K562 (cell line): ENCODE results near the gene ZNF514. TPM values are rescaled to one million over a fixed set of nuclear protein-coding genes. Genes with fewer than 3 reads are reported as not detected.

Experiments used
- ATAC-seq: fragments of 200-7000 bp; cut with Tn5 transposase; 3 replicates; pipeline ENCODE4 v1.9.1; 2020; ENCODE audit warnings: moderate library complexity
- BruUV-seq: library from RNA; stranded (reverse); fragments of 400-500 nt; replicated peaks from 2 replicates; lab custom pipeline; 2021; lab: Mats Ljungman, UMichigan
- CTCF ChIA-PET: fragments of 300-600 bp; formaldehyde crosslinking; extraction: SDS; loops from one replicate; lab custom pipeline; 2021; ENCODE audit warnings: low intra/inter-chr PET ratio; lab: Yijun Ruan, JAX
- POLR2A ChIA-PET: fragments of 300-600, 350-650 bp; sonication (Branson Sonifier 250); formaldehyde crosslinking; extraction: SDS; loops from one replicate; lab custom pipeline; 2021; ENCODE audit warnings: antibody characterized with exemption, inconsistent platforms; lab: Yijun Ruan, JAX
- DNase-seq, 4 experiments: peaks; one replicate each; pipeline versions ENCODE4 v3.0.0 to v3.0.0-alpha.2; 2011 to 2018; ENCODE audit warnings: low spot score in 3 of 4, mixed read lengths in 3 of 4; ENCODE audit errors: extremely low read depth in 1 of 4
- FAIRE-seq: peaks from 2 replicates; lab custom pipeline; 2011; peaks lifted over from hg19 to GRCh38; lab: Jason Lieb, UNC
- H2AFZ ChIP-seq: 2 replicates; pipeline ENCODE4 v1.6.0; 2011; ENCODE audit warnings: low read depth, low read length, control low read depth, inconsistent platforms
- H3K27ac ChIP-seq: fragments of 200-600 bp; 3 replicates; pipeline ENCODE4 v1.8.0; 2011; ENCODE audit warnings: low read depth, mild to moderate bottlenecking, control low read depth, inconsistent platforms, low read length, moderate library complexity, mixed read lengths; ENCODE audit errors: extremely low read depth
- H3K27me3 ChIP-seq, 2 experiments: fragments of 300-600 bp in 1 of 2; 2 replicates in 1 of 2; 3 replicates in 1 of 2; pipeline versions ENCODE4 v1.6.0 to v1.8.0; 2011; ENCODE audit warnings: inconsistent platforms in 2 of 2, low read length in 2 of 2, mild to moderate bottlenecking in 1 of 2, mixed read lengths in 1 of 2, moderate library complexity in 1 of 2; ENCODE audit not compliant: control insufficient read depth in 2 of 2, insufficient read depth in 2 of 2
- H3K36me3 ChIP-seq: fragments of 300-600 bp; 3 replicates; pipeline ENCODE4 v1.8.0; 2011; ENCODE audit warnings: mild to moderate bottlenecking, low read length, inconsistent platforms; ENCODE audit not compliant: control insufficient read depth, insufficient read depth
- H3K4me1 ChIP-seq, 2 experiments: fragments of 200-600 bp in 1 of 2; replicated peaks in 1 of 2; 2 replicates in 1 of 2; 3 replicates in 1 of 2; pipeline versions ENCODE4 v1.5.1 to v1.8.0; 2011; ENCODE audit warnings: inconsistent platforms in 2 of 2, low read length in 2 of 2, mild to moderate bottlenecking in 1 of 2, mixed read lengths in 1 of 2, moderate library complexity in 1 of 2; ENCODE audit not compliant: control insufficient read depth in 2 of 2, insufficient read depth in 2 of 2
- H3K4me2 ChIP-seq: 2 replicates; pipeline ENCODE4 v1.6.1; 2011; ENCODE audit warnings: low read length, control low read depth, inconsistent platforms, mixed read lengths; ENCODE audit not compliant: insufficient read depth
- H3K4me3 ChIP-seq: fragments of 200-600 bp; sonication (generic), shearing (Covaris generic); 2 replicates; pipeline ENCODE4 v1.5.1; 2016; ENCODE audit warnings: control low read depth, inconsistent platforms
- H3K79me2 ChIP-seq: fragments of 200-600 bp; 3 replicates; pipeline ENCODE4 v1.8.0; 2011; ENCODE audit warnings: low read length, inconsistent platforms; ENCODE audit not compliant: control insufficient read depth, insufficient read depth
- H3K9ac ChIP-seq, 2 experiments: 2 replicates each; pipeline versions ENCODE4 v1.6.0 to v1.6.1; 2011; ENCODE audit warnings: low read depth in 2 of 2, low read length in 2 of 2, control low read depth in 1 of 2, inconsistent platforms in 1 of 2, mild to moderate bottlenecking in 1 of 2, mixed read lengths in 1 of 2; ENCODE audit not compliant: insufficient read depth in 1 of 2
- H3K9me1 ChIP-seq: one replicate; pipeline ENCODE4 v1.6.0; 2011; ENCODE audit warnings: inconsistent platforms, mild to moderate bottlenecking, low read length, moderate library complexity; ENCODE audit not compliant: control insufficient read depth, insufficient read depth
- H3K9me3 ChIP-seq: replicated peaks from 2 replicates; pipeline ENCODE4 v1.5.1; 2011; ENCODE audit warnings: low read depth, low read length, inconsistent platforms; ENCODE audit not compliant: control insufficient read depth, insufficient read depth
- H4K20me1 ChIP-seq: replicated peaks from 2 replicates; pipeline ENCODE4 v1.6.1; 2011; ENCODE audit warnings: low read length, inconsistent platforms, mixed read lengths; ENCODE audit not compliant: control insufficient read depth, insufficient read depth
- ILF3 ChIP-seq: fragments of 450-650 bp; IDR thresholded peaks from 2 replicates; pipeline ENCODE4 v1.6.1; 2018; ENCODE audit warnings: antibody characterized with exemption, mild to moderate bottlenecking, moderate library complexity, borderline replicate concordance
- KHSRP ChIP-seq: fragments of 450-650 bp; IDR thresholded peaks from 2 replicates; pipeline ENCODE4 v1.6.1; 2017
- PBX2 ChIP-seq, 2 experiments: IDR thresholded peaks in 1 of 2; conservative IDR thresholded peaks in 1 of 2; 2 replicates each; pipeline ENCODE4 v1.6.1; 2016; ENCODE audit warnings: low read depth in 2 of 2, mild to moderate bottlenecking in 1 of 2, missing compliant biosample characterization in 1 of 2, missing genetic modification characterization in 1 of 2, moderate library complexity in 1 of 2
- PKNOX1 ChIP-seq: fragments of 450-650 bp; IDR thresholded peaks from 2 replicates; pipeline ENCODE4 v1.6.1; 2016
- RBFOX2 ChIP-seq: fragments of 200-400 bp; formaldehyde crosslinking; IDR thresholded peaks from 2 replicates; pipeline ENCODE4 v1.6.1; 2017; ENCODE audit warnings: low read depth, mild to moderate bottlenecking, low read length, moderate library complexity
- TGIF2 ChIP-seq: sonication (generic); formaldehyde crosslinking; IDR thresholded peaks from 2 replicates; pipeline ENCODE4 v1.8.1; 2022; ENCODE audit warnings: mild to moderate bottlenecking, missing genetic modification reagents, moderate library complexity
- ZBTB43 ChIP-seq: sonication (generic); formaldehyde crosslinking; IDR thresholded peaks from 2 replicates; pipeline ENCODE4 v1.8.0; 2023; ENCODE audit warnings: mild to moderate bottlenecking, missing genetic modification reagents
- ZNF407 ChIP-seq: fragments of 450-650 bp; IDR thresholded peaks from 2 replicates; pipeline ENCODE4 v1.6.1; 2016; ENCODE audit warnings: low read depth
- ZNF668 ChIP-seq: fragments of 250-450 bp; sonication (Bioruptor Pico); IDR thresholded peaks from 2 replicates; pipeline ENCODE4 v1.8.0; 2022; ENCODE audit warnings: mild to moderate bottlenecking, inconsistent platforms
- WGBS: fragments of 100-300 bp; shearing (Covaris generic); methylation state at CpG from one replicate; pipeline ENCODE4 v1.1.6; 2016; ENCODE audit warnings: low coverage, mixed read lengths; ENCODE audit not compliant: insufficient coverage; ENCODE audit errors: missing lambda C conversion rate; 5-methylcytosine and 5-hydroxymethylcytosine counted together
- in situ Hi-C: fragments of 300-500 bp; cut with MboI; formaldehyde crosslinking; loops from 4 replicates; pipeline ENCODE4 v1.15.0; 2018; ENCODE audit warnings: inconsistent platforms, mixed read lengths
- intact Hi-C: fragments of 100-400 bp; cut with micrococcal nuclease; formaldehyde crosslinking; loops from 2 replicates; pipeline ENCODE4 v1.14.2; 2022
- polyA plus RNA-seq, 8 experiments: library from polyadenylated mRNA; depleted of rRNA in 4 of 8; stranded (reverse) in 5 of 8; unstranded in 3 of 8; fragments of >200 nt; fragmentation: Nextera tagmentation in 2 of 8; fragmentation: Illumina TruSeq in 1 of 8; extraction: Ambion mirVana in 2 of 8; extraction: Trizol in 1 of 8; gene quantifications; 2 replicates each; pipeline versions ENCODE4 v1.2.1 to v1.2.3, GENCODE V29; 2011 to 2014; ENCODE audit warnings: inconsistent platforms in 1 of 8, missing spikeins in 1 of 8
- total RNA-seq, 7 experiments: library from RNA; depleted of rRNA in 6 of 7; stranded (reverse); fragments of >200 nt in 6 of 7; fragmentation: Illumina TruSeq in 2 of 7; extraction: Trizol in 2 of 7; gene quantifications; 2 replicates each; pipeline versions ENCODE4 v1.2.1 to v1.2.3, GENCODE V29; 2011 to 2021; ENCODE audit warnings: low replicate concordance in 1 of 7

The ZNF514 gene
- total and polyA plus RNA-seq, 9 of the 15 experiments (the other 6 are each of a cell fraction or from before 2014, with no cell fraction given): 7.5 to 17.7 (median 11.4) TPM

- Histone ChIP-seq H3K9me3 (no peaks in the 10 kb centered on the region), H4K20me1 (no peaks in the 10 kb centered on the region), H3K79me2 (no peaks in the 10 kb centered on the region), H3K36me3 (peaks cover 5% of the 10 kb centered on the region), H2AFZ (no peak overlapping the region), H3K4me3 (no peak overlapping the region), H3K9ac (no peak overlapping the region), H3K4me2 (no peak overlapping the region), H3K27ac (no peak overlapping the region), H3K9me1 (no peaks in the 10 kb centered on the region), H3K4me1 (no peaks in the 10 kb centered on the region), H3K27me3 (no peaks in the 10 kb centered on the region)
- ChIA-PET POLR2A (no interaction called here), CTCF (no interaction called here)
- no TSS peak for BruUV-seq
- in situ Hi-C loops (no loop called here), intact Hi-C loops (no loop called here)
- 14% methylated on average over 2 of the region's 2 CpGs for WGBS
- FAIRE-seq: no peak
- no peak for ATAC-seq
- no peak for DNase-seq
- TF ChIP-seq ZNF668 (no peak), PBX2 (CRISPR knock-in tag; IDR thresholded peaks at IDR 0.05; ENCODE audit: low read depth) (no peak), PBX2 (tag; conservative IDR thresholded peaks at IDR 0.05; ENCODE audit: low read depth) (no peak), RBFOX2 (no peak), KHSRP (no peak), PKNOX1 (no peak), ZBTB43 (CRISPR knock-in tag) (no peak), TGIF2 (CRISPR knock-in tag) (no peak), ILF3 (no peak), ZNF407 (no peak)
These were observed 14.4 kb upstream of the ZNF514 start for GRCh38 chr2:95174031-95174542.
